Upper lobe of left lung (tissue), 4 donors: ENCODE results near the gene RPS14.

Source experiments
- EP300 ChIP-seq, 4 donors: sonication (generic); formaldehyde crosslinking; IDR thresholded peaks; one replicate each; pipeline ENCODE4 v1.5.1; 2017; ENCODE audit warnings: antibody characterized with exemption in 4 of 4, control low read depth in 2 of 4
- POLR2A ChIP-seq, 4 donors: fragments of 450-650 bp; IDR thresholded peaks; one replicate each; pipeline ENCODE4 v1.5.1; 2016 to 2017; ENCODE audit warnings: antibody characterized with exemption in 4 of 4, mild to moderate bottlenecking in 2 of 4
- POLR2AphosphoS5 ChIP-seq, 2 donors: sonication (generic); formaldehyde crosslinking; IDR thresholded peaks; one replicate each; pipeline ENCODE4 v1.5.1; 2017; ENCODE audit warnings: antibody characterized with exemption in 2 of 2
- TF ChIP-seq, protein P1 (sequence below), 6 experiments: fragments of 450-650 bp in 4 of 6; fragments of 200-600 bp in 2 of 6; sonication (generic) in 2 of 6; IDR thresholded peaks; one replicate each; pipeline ENCODE4 v1.5.1; 2016 to 2019; ENCODE audit warnings: antibody characterized with exemption in 6 of 6

DNA sequence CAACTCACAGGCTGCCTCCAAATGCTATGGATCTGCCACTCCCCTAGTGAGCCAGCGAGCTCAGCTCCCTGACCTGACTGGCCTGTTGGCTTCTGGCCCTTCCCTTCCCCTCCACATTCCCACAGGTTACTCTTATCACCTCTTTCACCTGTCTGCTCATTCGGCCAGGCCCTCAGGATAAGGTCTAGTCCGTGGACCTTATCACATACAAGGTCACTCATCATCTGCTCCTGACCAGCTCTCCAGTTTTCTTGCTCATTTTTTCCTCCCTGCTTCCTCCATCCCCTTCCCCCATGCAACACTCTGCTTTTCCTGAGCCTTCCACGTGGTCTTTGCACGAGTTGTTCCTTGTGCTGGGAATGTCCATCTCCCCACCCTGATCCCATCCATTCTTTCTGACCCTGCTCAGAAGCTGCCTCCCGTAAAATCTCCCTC is 32.5 kb upstream of the RPS14 start:
- TF ChIP-seq, protein P1, sequence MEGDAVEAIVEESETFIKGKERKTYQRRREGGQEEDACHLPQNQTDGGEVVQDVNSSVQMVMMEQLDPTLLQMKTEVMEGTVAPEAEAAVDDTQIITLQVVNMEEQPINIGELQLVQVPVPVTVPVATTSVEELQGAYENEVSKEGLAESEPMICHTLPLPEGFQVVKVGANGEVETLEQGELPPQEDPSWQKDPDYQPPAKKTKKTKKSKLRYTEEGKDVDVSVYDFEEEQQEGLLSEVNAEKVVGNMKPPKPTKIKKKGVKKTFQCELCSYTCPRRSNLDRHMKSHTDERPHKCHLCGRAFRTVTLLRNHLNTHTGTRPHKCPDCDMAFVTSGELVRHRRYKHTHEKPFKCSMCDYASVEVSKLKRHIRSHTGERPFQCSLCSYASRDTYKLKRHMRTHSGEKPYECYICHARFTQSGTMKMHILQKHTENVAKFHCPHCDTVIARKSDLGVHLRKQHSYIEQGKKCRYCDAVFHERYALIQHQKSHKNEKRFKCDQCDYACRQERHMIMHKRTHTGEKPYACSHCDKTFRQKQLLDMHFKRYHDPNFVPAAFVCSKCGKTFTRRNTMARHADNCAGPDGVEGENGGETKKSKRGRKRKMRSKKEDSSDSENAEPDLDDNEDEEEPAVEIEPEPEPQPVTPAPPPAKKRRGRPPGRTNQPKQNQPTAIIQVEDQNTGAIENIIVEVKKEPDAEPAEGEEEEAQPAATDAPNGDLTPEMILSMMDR (IDR thresholded peaks at IDR 0.05) = no peak
- TF ChIP-seq EP300 (IDR thresholded peaks at IDR 0.05) = no peak
- TF ChIP-seq POLR2AphosphoS5 (IDR thresholded peaks at IDR 0.05) = no peak
- no peak for TF ChIP-seq POLR2A (IDR thresholded peaks at IDR 0.05)
